ENCODE data around the gene TREML4. TPM values are rescaled to one million over a fixed set of nuclear protein-coding genes. Genes with fewer than 3 reads are reported as not detected.
"Not testable (repeated sequence)": the region's sequence is repeated elsewhere in the genome, so short reads cannot be mapped to it uniquely, and the experiment has no call there.

TREML4 gene
- total RNA-seq, 2 experiments from 2014 or later = not detected

GRCh38 chr6:41232667-41233066, 4.5 kb downstream of the TREML4 start:
- Mint-ChIP-seq H3K4me1 (ENCODE audit: low read depth) (no peaks in the 10 kb centered on the region), H3K27me3 (ENCODE audit: low read depth) (peaks cover 20% of the 10 kb centered on the region), H3K36me3 (ENCODE audit: low read depth) (no peaks in the 10 kb centered on the region)

GRCh38 chr6:41236276-41236675, 8.1 kb downstream of the TREML4 start:
- no peaks in the 10 kb centered on the region for H3K9me3 Mint-ChIP-seq (ENCODE audit: insufficient read depth)
- ATAC-seq = no peak
- DNase-seq = no peak
- CTCF ChIA-PET = no interaction called here
- no peak overlapping the region for H3K4me3 Mint-ChIP-seq
- H3K27ac Mint-ChIP-seq = no peak overlapping the region
- peaks cover 40% of the 10 kb centered on the region for H3K27me3 Mint-ChIP-seq (ENCODE audit: low read depth)
- POLR2A ChIA-PET = no interaction called here
- no peaks in the 10 kb centered on the region for H3K4me1 Mint-ChIP-seq (ENCODE audit: low read depth)
- no peaks in the 10 kb centered on the region for H3K36me3 Mint-ChIP-seq (ENCODE audit: low read depth)

More at GRCh38 chr6:41232667-41233066, 4.5 kb downstream of the TREML4 start:
- Mint-ChIP-seq H3K4me3 (no peak overlapping the region), H3K9me3 (ENCODE audit: insufficient read depth) (no peaks in the 10 kb centered on the region), H3K27ac (no peak overlapping the region)
- CTCF ChIA-PET = interaction anchor here (1.1 kb wide), 1 partner anchor 475 kb away, joined by 3 read pairs; no protein-coding TSS in a partner anchor
- no peak for ATAC-seq
- POLR2A ChIA-PET = interaction anchor here (0.7 kb wide), 1 partner anchor 735 kb away, joined by 4 read pairs; no protein-coding TSS in a partner anchor
- no peak for DNase-seq

DNA sequence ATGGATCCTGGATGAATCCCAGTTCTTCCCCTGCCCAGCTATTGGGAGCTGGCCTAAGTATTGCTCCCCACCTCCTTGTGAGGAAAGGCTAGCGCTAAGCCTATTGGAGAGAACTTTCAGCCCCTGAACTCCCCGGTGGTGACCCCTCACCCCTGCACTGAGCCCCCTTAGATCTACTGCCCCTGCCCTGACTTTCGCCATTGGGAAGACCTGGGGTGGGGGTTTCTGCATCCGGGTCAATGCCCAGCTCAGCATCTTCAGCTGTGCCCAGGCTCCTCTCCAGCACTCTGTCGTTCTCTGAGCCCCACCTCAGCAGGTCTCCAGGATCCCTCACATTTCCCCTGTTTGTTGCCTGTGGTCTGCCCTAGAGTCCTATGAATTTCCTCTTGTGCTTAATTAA, 9.0 kb downstream of the TREML4 start:
- DNase-seq (no peak), ATAC-seq (no peak)
- H3K4me3 Mint-ChIP-seq = no peak overlapping the region
- POLR2A ChIA-PET = interaction anchor here (0.6 kb wide), 1 partner anchor 18 kb away, joined by 3 read pairs; no protein-coding TSS in a partner anchor
- no peak overlapping the region for H3K27ac Mint-ChIP-seq
- no peaks in the 10 kb centered on the region for H3K36me3 Mint-ChIP-seq (ENCODE audit: low read depth)
- CTCF ChIA-PET = no interaction called here
- H3K27me3 Mint-ChIP-seq (ENCODE audit: low read depth) = peaks cover 37% of the 10 kb centered on the region
- no peaks in the 10 kb centered on the region for H3K9me3 Mint-ChIP-seq (ENCODE audit: insufficient read depth)
- no peaks in the 10 kb centered on the region for H3K4me1 Mint-ChIP-seq (ENCODE audit: low read depth)

- peaks cover 46% of the 10 kb centered on the region for H3K27me3 Mint-ChIP-seq (ENCODE audit: low read depth)
- ATAC-seq = no peak
Measured at GRCh38 chr6:41239467-41240159, 11.5 kb downstream of the TREML4 start.

GRCh38 chr6:41246529-41246928, 18.4 kb downstream of the TREML4 start:
- DNase-seq; ATAC-seq; H3K4me3 Mint-ChIP-seq; CTCF ChIA-PET; H3K27ac Mint-ChIP-seq; H3K36me3 Mint-ChIP-seq (ENCODE audit: low read depth); POLR2A ChIA-PET; H3K9me3 Mint-ChIP-seq (ENCODE audit: insufficient read depth): not testable (repeated sequence)
- peaks cover 29% of the 10 kb centered on the region for H3K4me1 Mint-ChIP-seq (ENCODE audit: low read depth)
- H3K27me3 Mint-ChIP-seq (ENCODE audit: low read depth) = peaks cover 18% of the 10 kb centered on the region

More at GRCh38 chr6:41239467-41240159, 11.5 kb downstream of the TREML4 start:
- Mint-ChIP-seq H3K36me3 (ENCODE audit: low read depth) (no peaks in the 10 kb centered on the region), H3K9me3 (ENCODE audit: insufficient read depth) (no peaks in the 10 kb centered on the region), H3K4me1 (ENCODE audit: low read depth) (no peaks in the 10 kb centered on the region), H3K4me3 (no peak overlapping the region), H3K27ac (no peak overlapping the region)
- POLR2A ChIA-PET = no interaction called here
- CTCF ChIA-PET = interaction anchor here (1.6 kb wide), 1 partner anchor 48 kb away, joined by 4 read pairs; no protein-coding TSS in a partner anchor
- no peak for DNase-seq

DNA sequence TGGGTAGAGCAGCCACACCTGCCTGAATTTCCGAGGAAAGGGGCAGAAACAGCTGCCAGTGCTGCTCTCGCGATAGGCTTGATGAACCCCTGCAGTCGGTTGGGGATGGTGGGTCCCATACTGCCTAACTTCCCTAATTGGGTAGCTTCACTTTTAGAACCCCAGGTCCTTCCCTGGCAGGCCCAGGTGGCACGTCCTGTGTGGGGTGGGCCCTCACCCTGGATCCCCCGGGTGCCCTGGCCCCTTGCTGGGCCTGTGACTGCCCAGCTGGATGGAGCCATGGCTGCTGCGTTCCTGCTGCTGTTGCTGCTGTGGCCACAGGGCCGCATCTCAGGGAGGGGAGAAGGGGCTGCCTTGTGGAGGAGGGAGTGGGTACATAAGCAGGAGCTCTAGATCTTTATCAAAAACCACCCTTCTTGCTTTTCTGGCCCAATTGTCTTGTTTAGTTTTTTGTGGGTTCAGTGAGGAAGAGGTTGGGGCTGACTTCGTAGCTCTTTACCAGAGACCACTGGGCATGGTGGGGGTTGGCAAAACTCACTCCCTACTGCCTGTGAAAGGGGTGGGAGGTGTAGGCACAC, 19.2 kb downstream of the TREML4 start:
- Mint-ChIP-seq H3K36me3 (ENCODE audit: low read depth) (no peaks in the 10 kb centered on the region), H3K9me3 (ENCODE audit: insufficient read depth) (no peaks in the 10 kb centered on the region), H3K27ac (peak overlapping the region; percentile 27), H3K4me1 (ENCODE audit: low read depth) (peaks cover 29% of the 10 kb centered on the region), H3K27me3 (ENCODE audit: low read depth) (peaks cover 22% of the 10 kb centered on the region), H3K4me3 (no peak overlapping the region)
- ATAC-seq (peak; percentile 47), DNase-seq (no peak)
- POLR2A ChIA-PET = no interaction called here
- CTCF ChIA-PET = interaction anchor here (0.6 kb wide), 1 partner anchor 8 kb away, joined by 3 read pairs; no protein-coding TSS in a partner anchor

GRCh38 chr6:41247882-41248705, 19.9 kb downstream of the TREML4 start:
- DNase-seq (no peak), ATAC-seq (peak; percentile 58)
- H3K27me3 Mint-ChIP-seq (ENCODE audit: low read depth) = peaks cover 27% of the 10 kb centered on the region
- H3K9me3 Mint-ChIP-seq (ENCODE audit: insufficient read depth) = no peaks in the 10 kb centered on the region
- no peak overlapping the region for H3K4me3 Mint-ChIP-seq
- ChIA-PET POLR2A (no interaction called here), CTCF (interaction anchor here (0.6 kb wide), 1 partner anchor 9 kb away, joined by 3 read pairs; no protein-coding TSS in a partner anchor)
- no peaks in the 10 kb centered on the region for H3K36me3 Mint-ChIP-seq (ENCODE audit: low read depth)
- peak overlapping the region; percentile 27 for H3K27ac Mint-ChIP-seq
- peaks cover 29% of the 10 kb centered on the region for H3K4me1 Mint-ChIP-seq (ENCODE audit: low read depth)

DNA sequence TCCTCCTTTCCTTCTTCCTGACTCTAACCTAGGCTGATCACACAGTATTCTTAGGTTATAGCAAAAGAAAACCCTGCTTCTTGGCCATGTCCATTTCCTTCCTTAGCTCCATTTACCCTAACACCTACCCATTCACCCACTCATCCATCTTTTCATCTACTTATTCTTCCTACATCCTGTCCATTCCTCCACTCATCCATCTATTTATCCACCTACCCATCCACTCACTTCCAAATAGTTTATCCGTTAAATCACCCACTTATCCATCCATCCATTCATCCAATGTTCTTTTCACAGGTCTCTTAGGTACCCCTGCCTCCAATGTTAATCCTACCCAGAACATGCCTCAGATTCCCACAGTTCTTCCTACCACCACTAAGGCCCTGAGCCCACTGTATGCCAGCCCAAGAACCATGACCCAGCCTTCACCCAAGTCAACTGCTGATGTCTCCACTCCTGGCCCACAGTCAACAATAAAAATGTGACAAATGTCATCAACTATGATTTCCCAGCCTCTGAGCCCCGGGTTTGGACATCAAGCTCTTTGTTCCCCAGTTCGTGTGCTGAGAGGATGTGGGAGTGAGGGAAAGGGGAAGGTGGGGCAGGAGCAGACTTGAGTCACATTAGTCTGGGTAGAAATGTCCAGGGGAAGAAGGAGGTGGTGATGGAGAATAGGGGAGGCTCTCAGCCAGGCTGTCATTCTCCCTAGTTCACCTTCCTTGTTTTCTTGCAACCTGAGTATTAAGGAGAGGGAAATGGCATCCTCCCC, 24.4 kb downstream of the TREML4 start:
- ChIA-PET CTCF (no interaction called here), POLR2A (no interaction called here)
- peaks cover 13% of the 10 kb centered on the region for H3K27me3 Mint-ChIP-seq (ENCODE audit: low read depth)
- DNase-seq = no peak
- no peaks in the 10 kb centered on the region for H3K9me3 Mint-ChIP-seq (ENCODE audit: insufficient read depth)
- H3K27ac Mint-ChIP-seq = no peak overlapping the region
- no peaks in the 10 kb centered on the region for H3K36me3 Mint-ChIP-seq (ENCODE audit: low read depth)
- H3K4me1 Mint-ChIP-seq (ENCODE audit: low read depth) = peaks cover 27% of the 10 kb centered on the region
- ATAC-seq = no peak
- H3K4me3 Mint-ChIP-seq = no peak overlapping the region

DNA sequence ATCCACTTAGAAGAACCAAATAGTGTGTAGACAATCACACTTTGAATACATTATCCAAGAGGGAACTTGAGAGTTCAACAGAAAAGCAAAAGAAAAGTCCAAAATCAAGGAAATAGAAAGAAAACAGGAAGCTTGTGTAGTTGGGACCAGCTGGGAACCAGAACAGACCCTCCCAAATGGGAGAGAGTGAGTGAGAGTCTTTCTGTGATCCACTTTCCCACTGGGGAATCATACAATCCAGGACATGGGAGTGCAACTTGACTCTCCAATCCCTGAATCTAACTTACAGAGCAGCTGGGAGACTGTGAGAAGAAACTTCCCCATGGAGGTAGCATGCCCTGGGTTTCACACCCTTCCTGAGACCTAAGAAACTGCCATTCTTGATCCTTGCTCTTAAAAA, 27.0 kb downstream of the TREML4 start:
- CTCF ChIA-PET = interaction anchor here (1.1 kb wide), 1 partner anchor 52 kb away, joined by 4 read pairs; no protein-coding TSS in a partner anchor
- Mint-ChIP-seq H3K36me3 (ENCODE audit: low read depth) (no peaks in the 10 kb centered on the region), H3K27me3 (ENCODE audit: low read depth) (peaks cover 21% of the 10 kb centered on the region), H3K9me3 (ENCODE audit: insufficient read depth) (no peaks in the 10 kb centered on the region), H3K4me3 (no peak overlapping the region), H3K27ac (no peak overlapping the region), H3K4me1 (ENCODE audit: low read depth) (peaks cover 12% of the 10 kb centered on the region)
- POLR2A ChIA-PET = interaction anchor here (0.6 kb wide), 1 partner anchor 18 kb away, joined by 3 read pairs; no protein-coding TSS in a partner anchor
- DNase-seq = no peak
- no peak for ATAC-seq

- Mint-ChIP-seq H3K36me3 (ENCODE audit: low read depth) (peaks cover 1% of the 10 kb centered on the region), H3K4me1 (ENCODE audit: low read depth) (peaks cover 12% of the 10 kb centered on the region), H3K9me3 (ENCODE audit: insufficient read depth) (peaks cover 3% of the 10 kb centered on the region), H3K27ac (no peak overlapping the region), H3K27me3 (ENCODE audit: low read depth) (peaks cover 25% of the 10 kb centered on the region), H3K4me3 (no peak overlapping the region)
- POLR2A ChIA-PET = interaction anchor here (0.6 kb wide), 1 partner anchor 18 kb away, joined by 3 read pairs; no protein-coding TSS in a partner anchor
- no peak for DNase-seq
- CTCF ChIA-PET = interaction anchor here (1.1 kb wide), 1 partner anchor 51 kb away, joined by 4 read pairs; no protein-coding TSS in a partner anchor
- no peak for ATAC-seq
Measured at GRCh38 chr6:41255638-41256246, 27.6 kb downstream of the TREML4 start.

DNA sequence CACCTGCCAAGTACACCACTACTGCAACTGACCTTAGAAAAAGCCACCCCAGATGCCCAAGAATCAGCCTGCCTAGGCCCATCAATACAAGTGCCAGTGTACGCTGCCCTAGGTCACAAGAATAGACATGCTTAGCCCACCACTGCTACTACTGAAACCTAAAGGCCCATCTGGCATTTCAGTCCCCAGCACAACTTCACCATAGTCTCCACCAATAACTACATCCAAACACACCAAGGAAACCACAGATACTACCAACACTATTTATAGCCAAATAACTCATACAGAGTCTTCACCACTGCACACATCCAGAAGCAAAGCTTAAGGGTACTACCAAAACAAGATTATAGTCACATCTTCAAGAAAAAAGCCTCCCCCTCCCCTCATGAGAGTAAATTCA, 28.2 kb downstream of the TREML4 start:
- Mint-ChIP-seq H3K27me3 (ENCODE audit: low read depth) (peaks cover 26% of the 10 kb centered on the region), H3K27ac (no peak overlapping the region), H3K4me1 (ENCODE audit: low read depth) (peaks cover 12% of the 10 kb centered on the region), H3K9me3 (ENCODE audit: insufficient read depth) (peaks cover 9% of the 10 kb centered on the region), H3K36me3 (ENCODE audit: low read depth) (peaks cover 2% of the 10 kb centered on the region), H3K4me3 (no peak overlapping the region)
- CTCF ChIA-PET = no interaction called here
- ATAC-seq (no peak), DNase-seq (no peak)
- POLR2A ChIA-PET = no interaction called here

Measured in activated CD8-positive, alpha-beta T cell treated with anti-CD3 and anti-CD28 coated beads, Interleukin-2, amount 10 ng/mL, durations not matched to agents 7 days and 5 days (primary cell).